Uterus (tissue), 4 donors: ENCODE results near the gene NISCH. TPM values are rescaled to one million over a fixed set of nuclear protein-coding genes. Genes with fewer than 3 reads are reported as not detected.

Experiments used
- DNase-seq, 2 donors: peaks; one replicate each; pipeline ENCODE4 v3.0.0-alpha.2; 2019 to 2020
- H3K27ac ChIP-seq, 2 donors: fragments of 200-600 bp; sonication (generic); 1 replicate in 1 of 2; 2 replicates in 1 of 2; pipeline ENCODE4 v1.5.1; 2016 to 2018
- H3K27me3 ChIP-seq, 2 donors: fragments of 200-600 bp; sonication (generic); one replicate each; pipeline ENCODE4 v1.5.1; 2018 to 2019; ENCODE audit warnings: control low read depth in 1 of 2
- H3K36me3 ChIP-seq, 2 donors: fragments of 200-600 bp; sonication (generic); one replicate each; pipeline ENCODE4 v1.5.1; 2019; ENCODE audit warnings: control low read depth in 1 of 2
- H3K4me1 ChIP-seq, 2 donors: fragments of 200-600 bp; sonication (generic); one replicate each; pipeline ENCODE4 v1.5.1; 2018 to 2019; ENCODE audit warnings: control low read depth in 1 of 2
- H3K4me3 ChIP-seq, 2 donors: fragments of 200-600 bp; sonication (generic); 1 replicate in 1 of 2; 2 replicates in 1 of 2; pipeline ENCODE4 v1.5.1; 2018 to 2019; ENCODE audit warnings: mild to moderate bottlenecking in 1 of 2
- H3K9me3 ChIP-seq, 2 donors: fragments of 200-600 bp; sonication (generic); one replicate each; pipeline ENCODE4 v1.5.1; 2019; ENCODE audit warnings: control low read depth in 1 of 2
- POLR2A ChIP-seq, 2 donors: fragments of 450-650 bp; IDR thresholded peaks; one replicate each; pipeline ENCODE4 v1.6.1; 2016; ENCODE audit warnings: antibody characterized with exemption in 2 of 2, mild to moderate bottlenecking in 1 of 2, moderate library complexity in 1 of 2
- intact Hi-C: fragments of 100-400 bp; cut with DNase I; formaldehyde crosslinking; loops from one replicate; pipeline ENCODE4 v1.15.1; 2023; ENCODE audit warnings: low total_unique reads
- total RNA-seq, 4 donors: library from RNA; depleted of rRNA in 3 of 4; stranded (reverse); fragments of >200 nt in 3 of 4; gene quantifications; one replicate each; pipeline versions ENCODE4 v1.1.0 to v1.2.4, GENCODE V29; 2014 to 2023
- TF ChIP-seq, protein P1 (sequence below), 4 experiments: fragments of 200-600 bp in 2 of 4; fragments of 450-650 bp in 2 of 4; sonication (generic) in 2 of 4; IDR thresholded peaks; one replicate each; pipeline ENCODE4 v1.5.1; 2016 to 2019; ENCODE audit warnings: antibody characterized with exemption in 4 of 4, mild to moderate bottlenecking in 2 of 4, moderate library complexity in 1 of 4
- donor health status: DM: yes; HTN: yes; CAD: no.

NISCH gene
- total RNA-seq, 4 donors from 2014 or later, result 50.0 to 157 (median 114) TPM

DNA sequence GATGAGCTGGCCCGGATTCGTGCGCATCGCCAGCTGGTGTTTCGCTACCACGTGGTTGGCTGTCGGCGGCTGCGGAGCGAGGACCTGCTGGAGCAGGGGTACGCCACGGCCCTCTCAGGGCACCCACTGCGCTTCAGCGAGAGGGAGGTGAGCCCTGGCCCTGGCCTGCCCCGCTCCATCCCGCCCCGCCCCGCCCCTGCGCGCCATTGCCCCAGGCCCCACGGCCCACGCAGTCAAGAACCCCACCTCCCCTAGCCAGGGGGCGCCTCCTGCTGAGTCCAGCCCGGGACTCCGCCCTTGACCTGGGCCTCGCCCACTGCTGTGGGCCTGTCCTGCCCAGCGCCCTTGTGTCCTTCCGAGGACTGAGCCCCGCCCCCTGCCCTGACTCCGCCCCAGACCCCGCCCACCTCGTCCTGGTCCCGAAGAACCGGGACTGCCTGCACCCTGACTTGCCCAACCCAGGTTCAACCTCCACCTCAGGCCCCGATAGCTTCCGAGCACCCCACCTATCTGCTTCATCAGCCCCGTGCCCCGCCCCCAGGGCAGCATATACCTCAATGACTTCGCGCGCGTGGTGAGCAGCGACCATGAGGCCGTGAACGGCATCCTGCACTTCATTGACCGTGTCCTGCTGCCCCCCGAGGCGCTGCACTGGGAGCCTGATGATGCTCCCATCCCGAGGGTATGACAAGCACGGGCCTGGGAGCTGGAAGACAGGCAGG is 63.5 kb downstream of the NISCH start:
- intact Hi-C loops, result no loop called here
- no peaks in the 10 kb centered on the region for H3K4me1 ChIP-seq
- H3K27me3 ChIP-seq, result no peaks in the 10 kb centered on the region
- peak overlapping the region in 1 of 2 donors; percentile 27 for H3K4me3 ChIP-seq
- no peaks in the 10 kb centered on the region for H3K9me3 ChIP-seq
- DNase-seq, result peak; percentile 42 to 47
- no peaks in the 10 kb centered on the region for H3K36me3 ChIP-seq
- H3K27ac ChIP-seq, result no peak overlapping the region
- TF ChIP-seq, protein P1, sequence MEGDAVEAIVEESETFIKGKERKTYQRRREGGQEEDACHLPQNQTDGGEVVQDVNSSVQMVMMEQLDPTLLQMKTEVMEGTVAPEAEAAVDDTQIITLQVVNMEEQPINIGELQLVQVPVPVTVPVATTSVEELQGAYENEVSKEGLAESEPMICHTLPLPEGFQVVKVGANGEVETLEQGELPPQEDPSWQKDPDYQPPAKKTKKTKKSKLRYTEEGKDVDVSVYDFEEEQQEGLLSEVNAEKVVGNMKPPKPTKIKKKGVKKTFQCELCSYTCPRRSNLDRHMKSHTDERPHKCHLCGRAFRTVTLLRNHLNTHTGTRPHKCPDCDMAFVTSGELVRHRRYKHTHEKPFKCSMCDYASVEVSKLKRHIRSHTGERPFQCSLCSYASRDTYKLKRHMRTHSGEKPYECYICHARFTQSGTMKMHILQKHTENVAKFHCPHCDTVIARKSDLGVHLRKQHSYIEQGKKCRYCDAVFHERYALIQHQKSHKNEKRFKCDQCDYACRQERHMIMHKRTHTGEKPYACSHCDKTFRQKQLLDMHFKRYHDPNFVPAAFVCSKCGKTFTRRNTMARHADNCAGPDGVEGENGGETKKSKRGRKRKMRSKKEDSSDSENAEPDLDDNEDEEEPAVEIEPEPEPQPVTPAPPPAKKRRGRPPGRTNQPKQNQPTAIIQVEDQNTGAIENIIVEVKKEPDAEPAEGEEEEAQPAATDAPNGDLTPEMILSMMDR (IDR thresholded peaks at IDR 0.05), result no peak
- TF ChIP-seq POLR2A (IDR thresholded peaks at IDR 0.05), result no peak

DNA sequence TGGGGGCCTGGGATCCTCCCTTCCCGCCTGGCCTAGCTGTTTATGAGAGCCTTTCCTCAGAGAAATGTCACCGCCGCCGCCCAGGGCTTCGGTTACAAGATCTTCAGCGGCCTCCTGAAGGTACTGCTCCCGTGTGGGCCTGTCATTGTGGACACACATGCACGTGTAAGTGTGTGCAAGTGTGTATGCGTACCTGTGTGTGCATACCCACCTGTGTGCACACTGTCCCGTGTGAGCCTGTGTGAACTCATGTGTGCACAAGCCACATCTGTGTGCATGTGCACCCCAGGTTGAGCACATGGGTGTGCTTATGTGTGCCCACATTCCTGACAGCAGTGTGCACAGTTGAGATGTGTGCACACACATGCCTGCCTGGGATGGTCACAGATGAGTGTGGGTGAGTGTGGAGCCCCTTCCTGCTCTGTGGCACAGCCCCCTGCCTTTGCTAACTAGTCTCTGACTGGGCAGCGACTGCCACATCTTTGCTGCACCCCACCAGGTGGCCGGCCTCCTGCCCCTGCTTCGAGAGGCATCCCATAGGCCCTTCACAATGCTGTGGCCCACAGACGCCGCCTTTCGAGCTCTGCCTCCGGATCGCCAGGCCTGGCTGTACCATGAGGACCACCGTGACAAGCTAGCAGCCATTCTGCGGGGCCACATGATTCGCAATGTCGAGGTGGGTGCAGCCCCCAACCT is 64.2 kb downstream of the NISCH start:
- Histone ChIP-seq H3K27ac (no peak overlapping the region), H3K4me3 (no peak overlapping the region), H3K27me3 (no peaks in the 10 kb centered on the region), H3K4me1 (no peaks in the 10 kb centered on the region), H3K9me3 (no peaks in the 10 kb centered on the region), H3K36me3 (no peaks in the 10 kb centered on the region)
- DNase-seq, result no peak
- TF ChIP-seq, protein P1 (IDR thresholded peaks at IDR 0.05), result no peak
- TF ChIP-seq POLR2A (IDR thresholded peaks at IDR 0.05), result no peak
- intact Hi-C loops, result no loop called here

DNA sequence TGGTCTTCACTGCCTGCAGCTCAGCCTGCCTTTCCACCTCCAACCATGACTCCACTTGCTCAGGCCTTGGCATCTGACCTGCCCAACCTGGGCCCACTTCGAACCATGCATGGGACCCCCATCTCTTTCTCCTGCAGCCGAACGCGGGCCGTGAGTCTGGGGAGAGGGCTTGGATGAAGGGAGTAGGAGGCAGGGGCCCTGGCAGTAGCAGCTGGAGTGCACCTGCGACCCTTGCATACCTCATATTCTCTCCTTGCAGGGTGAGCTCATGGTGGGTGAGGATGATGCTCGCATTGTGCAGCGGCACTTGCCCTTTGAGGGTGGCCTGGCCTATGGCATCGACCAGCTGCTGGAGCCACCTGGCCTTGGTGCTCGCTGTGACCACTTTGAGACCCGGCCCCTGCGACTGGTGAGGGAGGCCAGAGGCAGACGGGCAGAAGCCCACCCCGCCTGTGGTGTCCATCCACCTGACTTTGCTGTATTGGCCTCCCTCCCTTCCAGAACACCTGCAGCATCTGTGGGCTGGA is 64.8 kb downstream of the NISCH start:
- DNase-seq, result no peak
- no peaks in the 10 kb centered on the region for H3K27me3 ChIP-seq
- no peaks in the 10 kb centered on the region for H3K36me3 ChIP-seq
- H3K27ac ChIP-seq, result no peak overlapping the region
- intact Hi-C loops, result no loop called here
- H3K4me3 ChIP-seq, result no peak overlapping the region
- no peaks in the 10 kb centered on the region for H3K4me1 ChIP-seq
- TF ChIP-seq, protein P1 (IDR thresholded peaks at IDR 0.05), result no peak
- no peak for TF ChIP-seq POLR2A (IDR thresholded peaks at IDR 0.05)
- no peaks in the 10 kb centered on the region for H3K9me3 ChIP-seq

DNA sequence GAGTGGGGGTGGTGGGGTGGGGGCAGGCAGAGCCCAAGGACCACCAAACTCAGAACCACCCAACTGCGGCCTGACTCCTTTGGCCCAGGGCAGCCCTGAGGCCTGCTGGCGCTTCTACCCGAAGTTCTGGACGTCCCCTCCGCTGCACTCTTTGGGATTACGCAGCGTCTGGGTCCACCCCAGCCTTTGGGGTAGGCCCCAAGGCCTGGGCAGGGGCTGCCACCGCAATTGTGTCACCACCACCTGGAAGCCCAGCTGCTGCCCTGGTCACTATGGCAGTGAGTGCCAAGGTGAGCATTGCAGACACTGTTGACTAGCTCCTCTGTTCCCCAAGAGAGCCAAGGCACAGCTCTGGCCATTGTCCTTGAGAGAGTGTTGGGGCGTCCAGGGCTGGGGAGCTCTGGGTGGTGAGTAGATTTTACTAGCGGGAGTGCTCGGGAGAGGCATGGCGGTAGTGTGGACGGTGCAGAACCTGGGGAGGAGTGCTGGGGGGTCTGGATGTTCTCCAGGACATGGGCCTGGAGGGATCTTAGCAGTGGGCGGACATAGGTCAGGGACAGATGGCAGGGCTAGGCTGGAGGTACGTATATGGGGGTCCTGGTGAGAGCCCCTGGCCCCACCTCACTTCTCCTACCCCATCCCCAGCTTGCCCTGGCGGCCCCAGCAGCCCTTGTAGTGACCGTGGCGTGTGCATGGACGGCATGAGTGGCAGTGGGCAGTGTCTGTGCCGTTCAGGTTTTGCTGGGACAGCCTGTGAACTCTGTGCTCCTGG is 65.5 kb downstream of the NISCH start:
- no peaks in the 10 kb centered on the region for H3K9me3 ChIP-seq
- no peaks in the 10 kb centered on the region for H3K36me3 ChIP-seq
- DNase-seq, result no peak

More for the DNA sequence above, 65.5 kb downstream of the NISCH start:
- Histone ChIP-seq H3K27me3 (no peaks in the 10 kb centered on the region), H3K27ac (no peak overlapping the region), H3K4me1 (no peaks in the 10 kb centered on the region), H3K4me3 (no peak overlapping the region)
- intact Hi-C loops, result no loop called here
- TF ChIP-seq POLR2A (IDR thresholded peaks at IDR 0.05), result no peak
- TF ChIP-seq, protein P1 (IDR thresholded peaks at IDR 0.05), result no peak
